ENCODE results near the gene SOCS3.

SOCS3 gene

DNA sequence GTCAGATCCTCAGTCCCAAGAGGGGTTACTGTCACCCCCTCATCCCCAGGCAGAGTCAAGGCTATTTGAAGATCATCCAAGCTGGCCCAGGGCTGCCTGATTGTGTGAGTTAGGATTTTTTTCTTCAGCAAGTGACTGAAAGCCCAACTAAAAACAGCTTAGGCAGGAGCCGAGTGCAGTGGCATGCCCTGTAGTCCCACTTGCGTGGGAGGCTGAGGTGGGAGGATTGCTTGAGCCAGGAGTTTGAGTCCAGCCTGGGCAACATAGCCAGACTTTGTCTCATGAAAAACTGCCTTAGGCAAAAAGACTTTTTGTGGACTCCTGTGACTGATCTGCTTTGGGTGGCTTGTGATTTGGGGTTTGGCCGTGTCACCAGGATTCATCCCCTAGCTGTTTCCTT is 38.5 kb upstream of the SOCS3 start:
- H3K4me3 ChIP-seq (ENCODE audit: low read depth, low read length) = no peak overlapping the region
- DNase-seq (ENCODE audit: low read depth) = no peak
- TF ChIP-seq, protein P1, sequence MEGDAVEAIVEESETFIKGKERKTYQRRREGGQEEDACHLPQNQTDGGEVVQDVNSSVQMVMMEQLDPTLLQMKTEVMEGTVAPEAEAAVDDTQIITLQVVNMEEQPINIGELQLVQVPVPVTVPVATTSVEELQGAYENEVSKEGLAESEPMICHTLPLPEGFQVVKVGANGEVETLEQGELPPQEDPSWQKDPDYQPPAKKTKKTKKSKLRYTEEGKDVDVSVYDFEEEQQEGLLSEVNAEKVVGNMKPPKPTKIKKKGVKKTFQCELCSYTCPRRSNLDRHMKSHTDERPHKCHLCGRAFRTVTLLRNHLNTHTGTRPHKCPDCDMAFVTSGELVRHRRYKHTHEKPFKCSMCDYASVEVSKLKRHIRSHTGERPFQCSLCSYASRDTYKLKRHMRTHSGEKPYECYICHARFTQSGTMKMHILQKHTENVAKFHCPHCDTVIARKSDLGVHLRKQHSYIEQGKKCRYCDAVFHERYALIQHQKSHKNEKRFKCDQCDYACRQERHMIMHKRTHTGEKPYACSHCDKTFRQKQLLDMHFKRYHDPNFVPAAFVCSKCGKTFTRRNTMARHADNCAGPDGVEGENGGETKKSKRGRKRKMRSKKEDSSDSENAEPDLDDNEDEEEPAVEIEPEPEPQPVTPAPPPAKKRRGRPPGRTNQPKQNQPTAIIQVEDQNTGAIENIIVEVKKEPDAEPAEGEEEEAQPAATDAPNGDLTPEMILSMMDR (IDR thresholded peaks at IDR 0.05; ENCODE audit: control insufficient read depth, extremely low read depth, insufficient read depth) = no peak

DNA sequence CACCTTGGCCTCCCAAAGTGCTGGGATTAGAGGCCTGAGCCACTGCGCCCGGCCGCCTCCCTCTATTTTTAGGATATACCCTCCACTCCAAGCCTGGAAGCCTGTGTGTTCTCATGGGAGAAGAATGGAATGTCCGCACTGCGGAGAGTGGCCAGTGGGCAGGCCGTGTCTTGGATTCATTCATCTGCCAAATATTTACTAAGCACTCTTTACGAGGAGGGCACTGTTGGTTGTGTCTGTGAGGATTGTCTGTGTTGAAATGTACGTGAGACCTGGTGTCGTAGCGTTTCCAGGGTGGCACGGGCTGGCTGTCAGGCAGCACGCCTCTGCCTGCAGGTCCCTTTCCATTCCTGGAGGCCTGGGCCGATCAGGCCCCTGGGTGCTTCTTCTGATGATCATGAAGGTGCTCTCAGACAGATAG is 37.8 kb upstream of the SOCS3 start:
- TF ChIP-seq, protein P1 (IDR thresholded peaks at IDR 0.05; ENCODE audit: control insufficient read depth, extremely low read depth, insufficient read depth) = no peak
- no peak overlapping the region for H3K4me3 ChIP-seq (ENCODE audit: low read depth, low read length)
- no peak for DNase-seq (ENCODE audit: low read depth)

DNA sequence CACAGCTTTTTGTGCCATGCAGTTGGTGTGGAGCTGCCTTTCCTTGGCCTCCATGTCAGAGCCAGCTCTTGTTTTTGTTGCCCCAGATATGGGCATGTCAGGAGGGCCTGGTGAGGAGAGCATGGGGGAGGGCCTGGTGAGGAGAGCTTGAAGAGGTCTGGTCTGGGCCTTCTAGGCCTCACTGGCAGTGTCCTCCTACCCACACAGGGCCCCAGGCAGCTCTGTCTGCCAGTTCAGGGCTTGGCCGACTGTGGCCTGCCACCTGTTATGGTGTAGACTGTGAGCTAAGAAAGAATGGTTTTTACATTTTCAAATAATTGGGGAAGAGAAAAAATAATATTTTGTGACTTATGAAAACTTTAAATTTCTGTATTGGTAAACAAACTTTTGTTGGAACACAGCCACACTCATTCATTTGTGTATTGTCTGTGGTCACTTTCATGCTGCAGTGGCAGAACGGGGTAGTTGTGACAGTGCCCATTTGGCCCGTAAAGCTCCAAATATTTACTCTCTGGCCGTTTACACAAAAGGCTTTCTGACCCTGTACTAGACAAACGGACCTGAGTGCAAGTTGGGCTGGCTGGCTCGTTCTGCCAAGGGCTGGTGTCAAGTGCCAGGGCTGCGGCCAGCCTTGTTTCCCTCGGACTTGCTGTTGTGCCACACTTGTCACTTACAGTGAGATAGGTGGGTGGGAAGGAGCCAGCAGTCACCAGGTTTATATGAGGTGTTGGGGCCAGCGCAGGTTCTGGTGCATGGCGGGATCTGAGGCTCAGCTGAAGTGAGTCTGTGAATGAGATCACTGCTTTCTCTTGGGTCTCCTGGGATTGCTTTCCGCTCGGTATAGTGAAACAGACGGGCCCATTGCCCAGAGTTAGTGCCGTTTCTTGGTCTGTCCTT is 36.8 kb upstream of the SOCS3 start:
- TF ChIP-seq, protein P1 (IDR thresholded peaks at IDR 0.05; ENCODE audit: control insufficient read depth, extremely low read depth, insufficient read depth) = no peak
- no peak overlapping the region for H3K4me3 ChIP-seq (ENCODE audit: low read depth, low read length)
- peak; percentile 85 for DNase-seq (ENCODE audit: low read depth)

DNA sequence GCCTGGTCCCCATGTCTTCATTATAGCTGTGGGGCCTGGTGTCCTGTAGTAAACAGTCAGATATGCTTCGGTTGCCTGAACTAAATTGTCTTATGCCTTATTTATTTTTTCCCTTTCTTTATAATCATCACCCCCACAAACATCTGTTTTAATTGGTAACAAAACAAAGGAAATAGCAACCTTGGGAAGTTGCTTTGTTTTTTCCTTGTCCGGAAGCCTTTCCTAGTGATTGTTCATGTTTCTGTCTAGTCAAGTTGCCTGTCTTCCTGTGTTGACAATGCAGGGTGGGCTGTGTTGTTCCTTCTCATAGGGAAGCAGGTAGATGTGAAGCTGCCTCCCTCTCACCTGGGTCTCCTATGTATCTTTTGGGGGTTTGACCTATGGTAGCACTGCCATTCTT is 35.3 kb upstream of the SOCS3 start:
- no peak overlapping the region for H3K4me3 ChIP-seq (ENCODE audit: low read depth, low read length)
- TF ChIP-seq, protein P1 (IDR thresholded peaks at IDR 0.05; ENCODE audit: control insufficient read depth, extremely low read depth, insufficient read depth) = no peak
- no peak for DNase-seq (ENCODE audit: low read depth)

DNA sequence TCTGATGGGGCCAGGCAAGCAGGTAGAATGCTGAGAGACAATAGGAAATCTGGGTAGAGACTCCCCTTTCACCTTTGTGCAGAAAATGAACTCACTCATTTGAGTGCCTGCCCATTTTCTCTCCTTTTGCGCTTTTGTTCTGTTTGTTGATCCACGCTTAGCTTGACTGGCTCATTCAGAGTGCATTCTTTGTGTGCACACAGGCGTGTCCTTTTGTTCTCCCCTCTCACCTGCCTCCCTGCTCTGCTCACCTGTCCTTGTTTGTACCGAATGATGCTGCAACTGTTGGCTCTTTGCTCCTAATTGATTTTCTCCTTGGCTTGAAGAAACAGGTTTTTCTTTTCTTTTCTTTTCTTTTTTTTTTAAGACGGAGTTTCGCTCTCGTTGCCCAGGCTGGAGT is 34.3 kb upstream of the SOCS3 start:
- H3K4me3 ChIP-seq (ENCODE audit: low read depth, low read length) = no peak overlapping the region
- TF ChIP-seq, protein P1 (IDR thresholded peaks at IDR 0.05; ENCODE audit: control insufficient read depth, extremely low read depth, insufficient read depth) = no peak
- no peak for DNase-seq (ENCODE audit: low read depth)

DNA sequence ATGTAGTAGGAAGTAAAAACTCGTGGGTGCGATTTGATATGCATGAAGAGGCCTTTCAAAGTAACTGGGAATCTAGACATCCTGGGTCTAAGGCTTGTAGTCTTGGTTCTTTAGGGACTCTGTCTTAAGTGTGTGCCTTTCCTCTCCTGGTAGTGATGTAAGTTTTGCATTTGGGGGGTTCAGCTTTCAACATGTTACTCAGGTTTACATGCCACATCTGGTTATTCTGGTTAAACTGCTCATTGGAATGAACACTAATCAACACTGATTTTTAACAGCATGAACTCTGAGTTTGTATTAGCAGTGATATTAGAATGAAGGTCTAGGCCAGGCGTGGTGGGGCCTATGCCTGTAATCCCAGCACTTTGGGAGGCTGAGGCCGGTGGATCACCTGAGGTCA is 33.7 kb upstream of the SOCS3 start:
- no peak for DNase-seq (ENCODE audit: low read depth)
- TF ChIP-seq, protein P1 (IDR thresholded peaks at IDR 0.05; ENCODE audit: control insufficient read depth, extremely low read depth, insufficient read depth) = no peak
- no peak overlapping the region for H3K4me3 ChIP-seq (ENCODE audit: low read depth, low read length)

DNA sequence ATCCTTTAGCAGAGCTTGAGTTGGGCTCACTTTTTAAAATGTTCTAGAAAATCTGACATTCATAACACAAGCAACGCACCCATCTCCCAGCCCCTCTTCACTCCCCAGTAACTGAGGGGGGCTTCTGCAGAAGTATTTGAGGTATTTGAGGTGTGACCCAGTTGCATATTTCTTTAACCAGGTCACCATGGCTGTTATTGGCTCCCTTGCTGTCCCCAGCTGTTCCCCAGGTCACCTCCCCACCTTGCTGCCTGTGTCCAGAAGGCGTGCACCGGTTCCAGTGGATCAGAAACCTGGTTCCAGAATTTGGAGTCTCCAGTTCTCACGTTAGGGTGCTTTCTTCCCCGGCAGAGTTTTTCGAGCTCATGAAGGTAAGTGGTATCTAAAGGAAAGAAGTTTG is 32.4 kb upstream of the SOCS3 start:
- H3K4me3 ChIP-seq (ENCODE audit: low read depth, low read length) = no peak overlapping the region
- TF ChIP-seq, protein P1 (IDR thresholded peaks at IDR 0.05; ENCODE audit: control insufficient read depth, extremely low read depth, insufficient read depth) = no peak
- DNase-seq (ENCODE audit: low read depth) = no peak

Data from LNCaP clone FGC (cell line).